Upper lobe of right lung (tissue), 1 donor: ENCODE results near the gene CMKLR1. TPM values are rescaled to one million over a fixed set of nuclear protein-coding genes. Genes with fewer than 3 reads are reported as not detected.

Experiments
- ATAC-seq: fragments of 200-7000 bp; cut with Tn5 transposase; one replicate; pipeline ENCODE4 v1.9.1; 2020; ENCODE audit warnings: mild to moderate bottlenecking, moderate library complexity
- DNase-seq: peaks from one replicate; pipeline ENCODE4 v3.0.0-alpha.2; 2020
- H3K27ac ChIP-seq: fragments of 200-600 bp; one replicate; pipeline ENCODE4 v1.8.0; 2022
- H3K27me3 ChIP-seq: fragments of 200-600 bp; one replicate; pipeline ENCODE4 v1.8.0; 2022; ENCODE audit warnings: mild to moderate bottlenecking
- H3K36me3 ChIP-seq: fragments of 200-600 bp; one replicate; pipeline ENCODE4 v1.8.0; 2022
- H3K4me1 ChIP-seq: fragments of 200-600 bp; one replicate; pipeline ENCODE4 v1.8.0; 2022
- H3K4me3 ChIP-seq: fragments of 200-600 bp; one replicate; pipeline ENCODE4 v1.8.0; 2022; ENCODE audit warnings: mild to moderate bottlenecking
- H3K9me3 ChIP-seq: fragments of 200-600 bp; one replicate; pipeline ENCODE4 v1.8.0; 2022
- intact Hi-C: fragments of 100-400 bp; cut with DNase I; formaldehyde crosslinking; loops from one replicate; pipeline ENCODE4 v1.11.0; 2022
- total RNA-seq: library from RNA; stranded (reverse); fragmentation: NEBNext Ultra II Directional; extraction: Animal tissue kit (Norgen Biotek cat#: 25700); gene quantifications from one replicate; pipeline ENCODE4 v1.2.1, GENCODE V29; 2021
- TF ChIP-seq, protein P1 (sequence below): fragments of 200-600 bp; IDR thresholded peaks from one replicate; pipeline ENCODE4 v1.8.0; 2022; ENCODE audit warnings: antibody characterized with exemption
- donor health status: DM: no; HTN: yes; CAD: no; lungs with severe emphysema.

The CMKLR1 gene
- total RNA-seq, 1 donor from 2014 or later = 29.1 TPM

DNA sequence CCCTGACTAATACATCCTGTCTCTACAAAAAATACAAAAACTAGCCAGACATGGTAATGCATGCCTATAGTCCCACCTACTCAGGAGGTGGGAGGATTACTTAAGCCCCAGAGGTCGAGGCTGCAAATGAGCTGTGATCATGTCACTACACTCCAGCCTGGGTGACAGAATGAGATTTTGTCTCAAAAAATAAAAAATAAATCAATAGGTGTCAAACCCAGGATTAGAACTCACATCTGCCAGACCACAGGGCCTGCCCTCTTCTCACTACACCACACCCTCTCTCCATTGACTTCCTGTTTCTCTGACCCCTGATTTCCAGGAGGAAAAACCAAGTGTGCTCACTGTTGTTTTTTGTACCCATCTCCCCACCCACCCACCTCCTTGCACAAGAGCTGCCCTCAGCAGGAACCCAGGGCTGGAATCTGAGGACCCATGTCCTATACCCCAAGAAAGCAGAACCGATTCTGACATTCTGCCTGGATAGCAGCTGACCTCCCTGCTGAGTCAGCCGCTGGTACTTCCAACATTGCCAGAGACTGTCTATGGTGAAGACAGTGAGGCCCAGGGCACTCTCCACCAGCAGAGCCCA lies 6.2 kb downstream of the CMKLR1 start:
- no peaks in the 10 kb centered on the region for H3K9me3 ChIP-seq
- no peaks in the 10 kb centered on the region for H3K27me3 ChIP-seq
- peak; percentile 83 for DNase-seq
- H3K36me3 ChIP-seq = peaks cover 8% of the 10 kb centered on the region
- TF ChIP-seq, protein P1, sequence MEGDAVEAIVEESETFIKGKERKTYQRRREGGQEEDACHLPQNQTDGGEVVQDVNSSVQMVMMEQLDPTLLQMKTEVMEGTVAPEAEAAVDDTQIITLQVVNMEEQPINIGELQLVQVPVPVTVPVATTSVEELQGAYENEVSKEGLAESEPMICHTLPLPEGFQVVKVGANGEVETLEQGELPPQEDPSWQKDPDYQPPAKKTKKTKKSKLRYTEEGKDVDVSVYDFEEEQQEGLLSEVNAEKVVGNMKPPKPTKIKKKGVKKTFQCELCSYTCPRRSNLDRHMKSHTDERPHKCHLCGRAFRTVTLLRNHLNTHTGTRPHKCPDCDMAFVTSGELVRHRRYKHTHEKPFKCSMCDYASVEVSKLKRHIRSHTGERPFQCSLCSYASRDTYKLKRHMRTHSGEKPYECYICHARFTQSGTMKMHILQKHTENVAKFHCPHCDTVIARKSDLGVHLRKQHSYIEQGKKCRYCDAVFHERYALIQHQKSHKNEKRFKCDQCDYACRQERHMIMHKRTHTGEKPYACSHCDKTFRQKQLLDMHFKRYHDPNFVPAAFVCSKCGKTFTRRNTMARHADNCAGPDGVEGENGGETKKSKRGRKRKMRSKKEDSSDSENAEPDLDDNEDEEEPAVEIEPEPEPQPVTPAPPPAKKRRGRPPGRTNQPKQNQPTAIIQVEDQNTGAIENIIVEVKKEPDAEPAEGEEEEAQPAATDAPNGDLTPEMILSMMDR = no peak
- peak overlapping the region; percentile 3 for H3K27ac ChIP-seq
- peaks cover 40% of the 10 kb centered on the region for H3K4me1 ChIP-seq
- no peak overlapping the region for H3K4me3 ChIP-seq
- intact Hi-C loops = no loop called here
- ATAC-seq = peak; percentile 88

DNA sequence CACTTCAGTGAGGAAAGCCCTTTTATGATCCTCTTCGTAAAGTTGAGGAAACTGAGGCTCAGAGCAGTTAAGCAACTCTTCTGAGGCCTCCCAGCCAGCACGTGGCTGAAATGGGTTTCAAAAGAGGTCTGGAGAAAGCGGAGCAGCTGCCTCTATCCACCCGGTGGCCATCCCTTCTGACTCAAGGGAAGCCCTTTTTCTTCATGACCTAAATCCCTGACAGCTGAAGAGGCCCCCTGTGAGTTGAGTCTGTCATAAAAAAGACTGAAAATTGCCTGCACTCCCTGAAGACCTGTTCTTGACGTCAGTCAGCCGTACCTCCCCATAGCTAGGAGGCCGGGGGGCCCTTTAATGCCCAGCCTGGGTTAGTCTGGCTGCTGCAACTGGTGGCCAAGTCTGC lies 10.7 kb downstream of the CMKLR1 start:
- H3K27me3 ChIP-seq = no peaks in the 10 kb centered on the region
- DNase-seq (no peak), ATAC-seq (no peak)
- peaks cover 33% of the 10 kb centered on the region for H3K4me1 ChIP-seq
- H3K9me3 ChIP-seq = no peaks in the 10 kb centered on the region
- intact Hi-C loops = no loop called here
- peak overlapping the region; percentile 28 for H3K27ac ChIP-seq
- TF ChIP-seq, protein P1 = no peak
- H3K36me3 ChIP-seq = peaks cover 8% of the 10 kb centered on the region
- no peak overlapping the region for H3K4me3 ChIP-seq

DNA sequence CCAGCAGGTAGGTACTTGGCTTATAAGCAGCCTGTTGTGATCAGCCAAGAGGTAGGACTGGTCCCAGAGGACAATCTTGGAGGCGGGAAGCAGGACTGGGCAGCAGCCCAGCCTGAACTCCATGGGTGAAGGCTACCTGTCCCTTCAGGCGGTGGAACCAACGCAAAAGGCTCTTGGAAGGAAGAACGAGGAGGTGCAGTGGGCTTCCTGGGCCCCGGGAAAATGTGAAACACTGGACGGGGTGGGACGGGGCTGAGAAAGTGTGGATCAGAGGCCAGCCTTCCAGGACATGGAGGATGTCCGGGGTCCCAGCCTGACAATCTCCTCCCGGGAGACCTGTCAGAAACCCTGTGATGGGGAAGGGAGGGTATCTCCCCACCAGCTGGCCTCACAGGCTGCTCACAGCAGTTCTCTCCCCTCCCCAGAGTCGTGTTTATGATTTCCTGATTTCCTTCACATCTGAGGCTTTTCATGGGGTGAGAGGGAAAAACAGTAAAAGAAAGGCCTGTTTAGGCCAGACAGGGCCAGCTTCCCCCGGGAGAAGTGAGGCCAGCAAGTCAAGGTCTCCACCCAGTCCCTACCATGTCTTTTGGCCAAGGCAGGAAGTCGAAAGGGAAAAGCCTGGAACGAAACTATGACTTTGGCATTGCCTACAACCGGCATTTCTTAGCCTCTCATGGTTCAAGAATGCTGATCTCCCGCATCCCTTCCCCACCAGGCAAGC lies 11.3 kb downstream of the CMKLR1 start:
- DNase-seq = no peak
- H3K27me3 ChIP-seq = no peaks in the 10 kb centered on the region
- H3K27ac ChIP-seq = peak overlapping the region; percentile 28
- H3K9me3 ChIP-seq = no peaks in the 10 kb centered on the region
- peaks cover 31% of the 10 kb centered on the region for H3K4me1 ChIP-seq
- ATAC-seq = no peak
- peaks cover 8% of the 10 kb centered on the region for H3K36me3 ChIP-seq
- H3K4me3 ChIP-seq = no peak overlapping the region
- TF ChIP-seq, protein P1 = no peak
- intact Hi-C loops = no loop called here

DNA sequence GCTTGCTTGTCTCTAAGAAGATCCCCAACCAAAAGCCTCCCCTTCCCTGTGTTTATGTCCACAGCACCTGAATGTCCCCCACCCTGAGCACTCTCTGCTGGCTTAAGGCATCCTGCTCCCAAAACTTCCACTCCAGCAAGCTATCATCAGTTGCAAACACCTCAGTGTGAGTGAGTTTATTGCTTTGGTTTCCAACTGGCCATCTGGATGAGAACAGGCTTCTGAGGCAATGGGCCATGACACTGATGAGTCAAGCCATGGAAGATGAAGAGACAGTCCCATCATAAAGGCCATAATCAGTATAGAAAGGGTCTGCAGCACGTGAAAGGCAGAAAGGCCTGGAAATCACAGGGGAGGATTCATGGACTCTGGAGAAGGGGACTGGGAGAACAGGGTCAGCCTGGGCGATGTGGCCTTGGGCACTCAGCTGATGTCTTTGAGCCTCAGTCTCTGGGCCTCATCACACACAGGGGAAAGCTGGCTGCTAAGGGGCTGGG lies 12.8 kb downstream of the CMKLR1 start:
- intact Hi-C loops = no loop called here
- TF ChIP-seq, protein P1 = no peak
- H3K36me3 ChIP-seq = peaks cover 8% of the 10 kb centered on the region
- H3K4me3 ChIP-seq = no peak overlapping the region
- H3K27me3 ChIP-seq = no peaks in the 10 kb centered on the region
- no peak overlapping the region for H3K27ac ChIP-seq
- H3K4me1 ChIP-seq = peaks cover 31% of the 10 kb centered on the region
- no peaks in the 10 kb centered on the region for H3K9me3 ChIP-seq
- ATAC-seq = no peak
- DNase-seq = no peak

DNA sequence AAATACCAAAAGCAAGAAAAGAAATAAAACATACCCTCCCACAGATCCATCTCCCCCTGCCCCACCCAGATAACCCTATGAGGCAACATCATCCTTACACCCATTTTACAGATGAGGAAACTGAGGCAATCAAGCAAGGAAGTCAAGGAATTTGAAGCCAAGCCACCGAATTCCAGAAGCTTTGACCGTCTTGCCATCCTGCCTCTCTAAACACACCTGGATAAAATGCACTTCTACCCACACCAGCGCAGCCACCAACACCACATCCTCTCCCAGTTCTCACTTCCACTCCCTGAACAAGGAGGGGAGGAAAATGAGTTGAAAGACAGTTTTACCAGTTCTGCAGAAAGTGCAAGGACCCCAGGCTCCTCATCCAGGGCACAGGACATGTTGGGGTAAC lies 13.6 kb downstream of the CMKLR1 start:
- Histone ChIP-seq H3K36me3 (peaks cover 8% of the 10 kb centered on the region), H3K9me3 (no peaks in the 10 kb centered on the region), H3K4me3 (no peak overlapping the region), H3K27ac (no peak overlapping the region), H3K4me1 (peaks cover 34% of the 10 kb centered on the region), H3K27me3 (no peaks in the 10 kb centered on the region)
- TF ChIP-seq, protein P1 = no peak
- ATAC-seq = no peak
- intact Hi-C loops = no loop called here
- no peak for DNase-seq
